ENCODE results near the gene ASF1B. TPM values are rescaled to one million over a fixed set of nuclear protein-coding genes. Genes with fewer than 3 reads are reported as not detected.

ASF1B gene
- total RNA-seq, 1 experiment from 2014 or later = 38.4 TPM

GRCh38 chr19:14118165-14119051, 18.0 kb downstream of the ASF1B start:
- CTCF ChIA-PET = interaction anchor here (0.6 to 3.4 kb wide), 5 partner anchors 18 to 288 kb away, joined by 3 to 18 read pairs (median 6); partner anchors contain the start of gene ASF1B
- peaks cover 6% of the 10 kb centered on the region; the same call in 1 of the 2 replicates for H3K36me3 Mint-ChIP-seq
- POLR2A ChIA-PET = interaction anchor here (0.6 to 1.2 kb wide), 3 partner anchors 17 to 158 kb away, joined by 3 to 5 read pairs (median 5); partner anchors contain the start of gene ASF1B
- ATAC-seq = no peak
- H3K27me3 Mint-ChIP-seq (ENCODE audit: low read depth) = 0 out of 2 replicates have a peak, but pooled peaks cover 7% of the 10 kb centered on the region
- no peak for DNase-seq (ENCODE audit: low spot score)
- peak overlapping the region; percentile 98 for H3K27ac Mint-ChIP-seq
- H3K9me3 Mint-ChIP-seq = no peaks in the 10 kb centered on the region
- peak overlapping the region; percentile 90 for H3K4me3 Mint-ChIP-seq
- peaks cover 26% of the 10 kb centered on the region for H3K4me1 Mint-ChIP-seq
- TF ChIP-seq ARID4B (CRISPR knock-in tag; IDR thresholded peaks at IDR 0.05; ENCODE audit: borderline replicate concordance) (no peak), ZBTB21 (CRISPR knock-in tag; IDR thresholded peaks at IDR 0.05; ENCODE audit: borderline replicate concordance) (no peak), ETV6 (CRISPR knock-in tag; IDR thresholded peaks at IDR 0.05) (0 out of 2 replicates have a peak, but pooled peaks have one; percentile 25), PRRX2 (CRISPR knock-in tag; IDR thresholded peaks at IDR 0.05) (0 out of 2 replicates have a peak, but pooled peaks have one; percentile 55), EMX1 (CRISPR knock-in tag; IDR thresholded peaks at IDR 0.05) (0 out of 2 replicates have a peak, but pooled peaks have one; percentile 38), HMGA2 (CRISPR knock-in tag; IDR thresholded peaks at IDR 0.05) (no peak), E2F5 (CRISPR knock-in tag; IDR thresholded peaks at IDR 0.05) (no peak), OVOL2 (CRISPR knock-in tag; IDR thresholded peaks at IDR 0.05; ENCODE audit: borderline replicate concordance) (no peak), MAX (CRISPR knock-in tag; IDR thresholded peaks at IDR 0.05) (peak; percentile 41; the same call in 1 of the 2 replicates), ZNF396 (CRISPR knock-in tag; IDR thresholded peaks at IDR 0.05; ENCODE audit: borderline replicate concordance) (no peak), ESRRA (CRISPR knock-in tag; IDR thresholded peaks at IDR 0.05; ENCODE audit: borderline replicate concordance) (no peak), FOXP4 (CRISPR knock-in tag; IDR thresholded peaks at IDR 0.05) (no peak), NFE2L1 (CRISPR knock-in tag; IDR thresholded peaks at IDR 0.05) (peak; percentile 18; the same call in 1 of the 2 replicates), IRF2 (CRISPR knock-in tag; IDR thresholded peaks at IDR 0.05; ENCODE audit: borderline replicate concordance, low read depth) (no peak), NR1H2 (CRISPR knock-in tag; IDR thresholded peaks at IDR 0.05) (no peak), SP1 (CRISPR knock-in tag; conservative IDR thresholded peaks at IDR 0.05) (no peak), USF2 (CRISPR knock-in tag; IDR thresholded peaks at IDR 0.05) (peak; percentile 2; the same call in 1 of the 2 replicates), TP53 (CRISPR knock-in tag; IDR thresholded peaks at IDR 0.05) (no peak)
- TF ChIP-seq, protein P1, sequence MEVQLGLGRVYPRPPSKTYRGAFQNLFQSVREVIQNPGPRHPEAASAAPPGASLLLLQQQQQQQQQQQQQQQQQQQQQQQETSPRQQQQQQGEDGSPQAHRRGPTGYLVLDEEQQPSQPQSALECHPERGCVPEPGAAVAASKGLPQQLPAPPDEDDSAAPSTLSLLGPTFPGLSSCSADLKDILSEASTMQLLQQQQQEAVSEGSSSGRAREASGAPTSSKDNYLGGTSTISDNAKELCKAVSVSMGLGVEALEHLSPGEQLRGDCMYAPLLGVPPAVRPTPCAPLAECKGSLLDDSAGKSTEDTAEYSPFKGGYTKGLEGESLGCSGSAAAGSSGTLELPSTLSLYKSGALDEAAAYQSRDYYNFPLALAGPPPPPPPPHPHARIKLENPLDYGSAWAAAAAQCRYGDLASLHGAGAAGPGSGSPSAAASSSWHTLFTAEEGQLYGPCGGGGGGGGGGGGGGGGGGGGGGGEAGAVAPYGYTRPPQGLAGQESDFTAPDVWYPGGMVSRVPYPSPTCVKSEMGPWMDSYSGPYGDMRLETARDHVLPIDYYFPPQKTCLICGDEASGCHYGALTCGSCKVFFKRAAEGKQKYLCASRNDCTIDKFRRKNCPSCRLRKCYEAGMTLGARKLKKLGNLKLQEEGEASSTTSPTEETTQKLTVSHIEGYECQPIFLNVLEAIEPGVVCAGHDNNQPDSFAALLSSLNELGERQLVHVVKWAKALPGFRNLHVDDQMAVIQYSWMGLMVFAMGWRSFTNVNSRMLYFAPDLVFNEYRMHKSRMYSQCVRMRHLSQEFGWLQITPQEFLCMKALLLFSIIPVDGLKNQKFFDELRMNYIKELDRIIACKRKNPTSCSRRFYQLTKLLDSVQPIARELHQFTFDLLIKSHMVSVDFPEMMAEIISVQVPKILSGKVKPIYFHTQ (CRISPR knock-in tag; IDR thresholded peaks at IDR 0.05) = 0 out of 2 replicates have a peak, but pooled peaks have one; percentile 37
- TF ChIP-seq, protein P2, sequence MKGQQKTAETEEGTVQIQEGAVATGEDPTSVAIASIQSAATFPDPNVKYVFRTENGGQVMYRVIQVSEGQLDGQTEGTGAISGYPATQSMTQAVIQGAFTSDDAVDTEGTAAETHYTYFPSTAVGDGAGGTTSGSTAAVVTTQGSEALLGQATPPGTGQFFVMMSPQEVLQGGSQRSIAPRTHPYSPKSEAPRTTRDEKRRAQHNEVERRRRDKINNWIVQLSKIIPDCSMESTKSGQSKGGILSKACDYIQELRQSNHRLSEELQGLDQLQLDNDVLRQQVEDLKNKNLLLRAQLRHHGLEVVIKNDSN (CRISPR knock-in tag; IDR thresholded peaks at IDR 0.05) = no peak
- TF ChIP-seq, protein P3, sequence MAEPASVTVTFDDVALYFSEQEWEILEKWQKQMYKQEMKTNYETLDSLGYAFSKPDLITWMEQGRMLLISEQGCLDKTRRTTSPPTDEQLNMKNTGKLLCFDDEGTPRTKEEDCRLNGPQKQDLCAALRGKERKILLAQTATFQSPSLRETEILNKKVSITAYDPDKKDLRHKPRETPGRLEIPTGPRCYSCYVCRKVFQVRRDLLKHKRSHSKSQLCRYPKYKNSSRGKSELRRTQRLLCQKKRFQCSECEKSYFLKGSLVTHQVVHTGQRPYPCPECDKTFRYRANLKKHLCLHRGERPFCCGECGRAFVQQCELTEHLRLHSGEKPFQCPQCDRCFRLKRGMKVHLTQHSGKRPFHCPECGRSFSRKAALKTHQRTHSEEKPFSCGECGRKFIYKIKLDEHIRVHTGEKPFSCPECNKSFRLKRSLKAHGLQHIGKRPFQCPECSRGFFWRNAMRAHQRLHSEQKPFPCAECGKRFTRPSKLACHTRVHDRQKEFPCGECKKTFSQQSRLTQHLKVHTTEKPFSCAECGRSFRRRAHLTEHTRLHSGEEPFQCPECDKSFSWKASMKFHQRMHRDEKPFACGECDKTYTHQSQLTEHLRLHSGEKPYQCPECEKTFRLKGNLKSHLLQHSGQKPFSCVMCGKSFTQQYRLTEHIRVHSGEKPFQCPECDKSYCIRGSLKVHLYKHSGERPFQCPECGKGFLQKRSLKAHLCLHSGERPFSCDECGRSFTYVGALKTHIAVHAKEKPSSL (CRISPR knock-in tag; conservative IDR thresholded peaks at IDR 0.05) = no peak

All from WTC11 (cell line).